Prostate gland (tissue), 2 donors: Measurements from ENCODE around the gene TMPRSS9.

Experiments
- POLR2A ChIP-seq: fragments of 450-650 bp; IDR thresholded peaks from one replicate; pipeline ENCODE4 v1.6.1; 2016; ENCODE audit warnings: antibody characterized with exemption, mild to moderate bottlenecking
- TF ChIP-seq, protein P1 (sequence below), 4 experiments: fragments of 200-600 bp in 2 of 4; fragments of 450-650 bp in 2 of 4; sonication (generic) in 2 of 4; IDR thresholded peaks; 1 replicate in 3 of 4; 2 replicates in 1 of 4; pipeline ENCODE4 v1.5.1; 2016 to 2019; ENCODE audit warnings: antibody characterized with exemption in 4 of 4, mild to moderate bottlenecking in 2 of 4, moderate library complexity in 2 of 4

DNA sequence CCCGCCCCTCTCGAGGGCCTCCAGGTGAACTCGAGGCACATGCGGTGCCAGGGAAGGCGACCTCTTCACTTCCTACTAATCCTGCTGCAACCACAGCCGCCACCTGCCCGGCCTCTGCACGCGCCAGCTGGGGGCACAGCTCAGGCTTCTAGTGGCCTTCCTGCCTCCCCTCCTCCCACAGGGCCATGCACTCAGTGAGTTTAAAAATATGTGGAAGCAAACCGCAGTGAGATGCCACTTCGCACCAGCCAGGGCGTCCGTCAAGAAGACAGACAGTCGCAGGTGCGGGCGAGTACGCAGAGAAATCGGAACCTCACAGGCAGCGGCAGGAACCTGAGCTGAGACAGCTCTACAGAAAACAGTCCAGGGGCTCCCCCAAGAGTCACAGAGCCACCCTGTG is 86.3 kb downstream of the TMPRSS9 start:
- TF ChIP-seq, protein P1, sequence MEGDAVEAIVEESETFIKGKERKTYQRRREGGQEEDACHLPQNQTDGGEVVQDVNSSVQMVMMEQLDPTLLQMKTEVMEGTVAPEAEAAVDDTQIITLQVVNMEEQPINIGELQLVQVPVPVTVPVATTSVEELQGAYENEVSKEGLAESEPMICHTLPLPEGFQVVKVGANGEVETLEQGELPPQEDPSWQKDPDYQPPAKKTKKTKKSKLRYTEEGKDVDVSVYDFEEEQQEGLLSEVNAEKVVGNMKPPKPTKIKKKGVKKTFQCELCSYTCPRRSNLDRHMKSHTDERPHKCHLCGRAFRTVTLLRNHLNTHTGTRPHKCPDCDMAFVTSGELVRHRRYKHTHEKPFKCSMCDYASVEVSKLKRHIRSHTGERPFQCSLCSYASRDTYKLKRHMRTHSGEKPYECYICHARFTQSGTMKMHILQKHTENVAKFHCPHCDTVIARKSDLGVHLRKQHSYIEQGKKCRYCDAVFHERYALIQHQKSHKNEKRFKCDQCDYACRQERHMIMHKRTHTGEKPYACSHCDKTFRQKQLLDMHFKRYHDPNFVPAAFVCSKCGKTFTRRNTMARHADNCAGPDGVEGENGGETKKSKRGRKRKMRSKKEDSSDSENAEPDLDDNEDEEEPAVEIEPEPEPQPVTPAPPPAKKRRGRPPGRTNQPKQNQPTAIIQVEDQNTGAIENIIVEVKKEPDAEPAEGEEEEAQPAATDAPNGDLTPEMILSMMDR (IDR thresholded peaks at IDR 0.05): no peak
- no peak for TF ChIP-seq POLR2A
